HepG2 (cell line): ENCODE measurements around the gene GNG12. TPM values are rescaled to one million over a fixed set of nuclear protein-coding genes. Genes with fewer than 3 reads are reported as not detected.

Source experiments
- ATAC-seq: fragments of 200-7000 bp; cut with Tn5 transposase; 3 replicates; pipeline ENCODE4 v1.9.1; 2020; ENCODE audit warnings: mild to moderate bottlenecking, moderate library complexity
- BruUV-seq: library from RNA; stranded (reverse); fragments of 400-500 nt; replicated peaks from 2 replicates; lab custom pipeline; 2021; lab: Mats Ljungman, UMichigan
- CTCF ChIA-PET: fragments of 300-600 bp; formaldehyde crosslinking; extraction: SDS; loops from one replicate; lab custom pipeline; 2021; ENCODE audit warnings: low total read pairs, inconsistent platforms, low intra/inter-chr PET ratio; lab: Yijun Ruan, JAX
- POLR2A ChIA-PET: fragments of 350-600 bp; sonication (Branson Sonifier 250); formaldehyde crosslinking; loops from one replicate; lab custom pipeline; 2020; ENCODE audit warnings: antibody characterized with exemption, inconsistent platforms; lab: Yijun Ruan, JAX
- DNase-seq: peaks from one replicate; pipeline ENCODE4 v3.0.0-alpha.2; 2015; ENCODE audit warnings: low spot score
- FAIRE-seq: peaks from 3 replicates; lab custom pipeline; 2011; peaks lifted over from hg19 to GRCh38; lab: Jason Lieb, UNC
- H2AFZ ChIP-seq: one replicate; pipeline ENCODE4 v1.6.1; 2011; ENCODE audit warnings: low read length, inconsistent platforms
- H3K27ac ChIP-seq: fragments of 300-600 bp; 3 replicates; pipeline ENCODE4 v1.8.0; 2011; ENCODE audit warnings: mixed run types, mild to moderate bottlenecking, mixed read lengths, low read length, inconsistent platforms; ENCODE audit not compliant: insufficient read depth; ENCODE audit errors: extremely low read length
- H3K27me3 ChIP-seq, 2 experiments: fragments of 200-600 bp in 1 of 2; 2 replicates in 1 of 2; 3 replicates in 1 of 2; pipeline versions ENCODE4 v1.6.0 to v1.8.0; 2011; ENCODE audit warnings: low read length in 2 of 2, mild to moderate bottlenecking in 2 of 2, moderate library complexity in 2 of 2, inconsistent platforms in 1 of 2; ENCODE audit not compliant: insufficient read depth in 2 of 2, control insufficient read depth in 1 of 2
- H3K36me3 ChIP-seq, 2 experiments: fragments of 200-600 bp in 1 of 2; replicated peaks in 1 of 2; 2 replicates in 1 of 2; 3 replicates in 1 of 2; pipeline versions ENCODE4 v1.5.1 to v1.8.0; 2011; ENCODE audit warnings: low read length in 2 of 2, inconsistent platforms in 1 of 2; ENCODE audit not compliant: insufficient read depth in 2 of 2, control insufficient read depth in 1 of 2
- H3K4me1 ChIP-seq: 2 replicates; pipeline ENCODE4 v1.5.1; 2012; ENCODE audit warnings: low read length, inconsistent platforms; ENCODE audit not compliant: insufficient read depth
- H3K4me2 ChIP-seq: 2 replicates; pipeline ENCODE4 v1.6.0; 2011; ENCODE audit warnings: low read depth, low read length, inconsistent platforms
- H3K4me3 ChIP-seq, 3 experiments: fragments of 200-600 bp in 1 of 3; sonication (generic), shearing (Covaris generic) in 1 of 3; replicated peaks in 1 of 3; 2 replicates each; pipeline ENCODE4 v1.5.1; 2011 to 2016; ENCODE audit warnings: low read length in 3 of 3, inconsistent platforms in 2 of 3, low read depth in 2 of 3, mild to moderate bottlenecking in 2 of 3, control low read depth in 1 of 3, mixed read lengths in 1 of 3; ENCODE audit not compliant: insufficient read depth in 1 of 3
- H3K79me2 ChIP-seq: one replicate; pipeline ENCODE4 v1.6.1; 2011; ENCODE audit warnings: low read length, inconsistent platforms; ENCODE audit not compliant: insufficient read depth
- H3K9ac ChIP-seq: 2 replicates; pipeline ENCODE4 v1.6.0; 2011; ENCODE audit warnings: mild to moderate bottlenecking, low read depth, low read length, inconsistent platforms; ENCODE audit not compliant: insufficient read depth
- H3K9me3 ChIP-seq: 2 replicates; pipeline ENCODE4 v1.5.1; 2012; ENCODE audit warnings: mild to moderate bottlenecking, low read length
- H4K20me1 ChIP-seq: 2 replicates; pipeline ENCODE4 v1.6.0; 2011; ENCODE audit warnings: inconsistent platforms, mild to moderate bottlenecking, low read length, moderate library complexity; ENCODE audit not compliant: insufficient read depth
- ADNP ChIP-seq: sonication (generic); formaldehyde crosslinking; IDR thresholded peaks from 2 replicates; pipeline ENCODE4 v1.4.0; 2020; ENCODE audit warnings: missing genetic modification reagents
- AGO1 ChIP-seq: fragments of 200-400 bp; formaldehyde crosslinking; IDR thresholded peaks from 2 replicates; pipeline ENCODE4 v1.6.1; 2017; ENCODE audit warnings: mild to moderate bottlenecking, low read depth, low read length, moderate library complexity; ENCODE audit not compliant: poor library complexity, severe bottlenecking
- ARNT2 ChIP-seq: sonication (generic); formaldehyde crosslinking; IDR thresholded peaks from 2 replicates; pipeline ENCODE4 v1.8.0; 2022; ENCODE audit warnings: mild to moderate bottlenecking, low read depth, missing genetic modification reagents, moderate library complexity
- ATF1 ChIP-seq: IDR thresholded peaks from 2 replicates; pipeline ENCODE4 v1.6.1; 2016; ENCODE audit warnings: mild to moderate bottlenecking, control low read depth
- DRAP1 ChIP-seq: IDR thresholded peaks from 2 replicates; pipeline ENCODE4 v1.6.1; 2016; ENCODE audit warnings: missing genetic modification reagents, missing compliant biosample characterization
- EZH2 ChIP-seq: conservative IDR thresholded peaks from 2 replicates; pipeline ENCODE4 v1.6.1; 2012; ENCODE audit warnings: mild to moderate bottlenecking, low read depth, low read length, moderate library complexity
- GATAD1 ChIP-seq: IDR thresholded peaks from 2 replicates; pipeline ENCODE4 v1.6.1; 2016; ENCODE audit warnings: missing genetic modification reagents, missing compliant biosample characterization
- HDAC1 ChIP-seq: sonication (generic); formaldehyde crosslinking; IDR thresholded peaks from 2 replicates; pipeline ENCODE4 v1.5.1; 2020; ENCODE audit warnings: mild to moderate bottlenecking, missing genetic modification reagents
- KDM2A ChIP-seq: sonication (generic); formaldehyde crosslinking; IDR thresholded peaks from 2 replicates; pipeline ENCODE4 v1.4.0; 2020; ENCODE audit warnings: low read depth, missing genetic modification reagents, borderline replicate concordance
- MIER3 ChIP-seq: IDR thresholded peaks from 2 replicates; pipeline ENCODE4 v1.6.1; 2016; ENCODE audit warnings: missing compliant biosample characterization, borderline replicate concordance
- POLR2AphosphoS2 ChIP-seq: IDR thresholded peaks from 2 replicates; pipeline ENCODE4 v1.6.1; 2011; ENCODE audit warnings: low read depth, low read length, improper control_type of control experiment
- RBM39 ChIP-seq: fragments of 200-400 bp; formaldehyde crosslinking; IDR thresholded peaks from one replicate; pipeline ENCODE4 v1.6.1; 2018; ENCODE audit warnings: antibody characterized with exemption, mild to moderate bottlenecking, low read depth, low read length; ENCODE audit not compliant: poor library complexity, severe bottlenecking
- SOX5 ChIP-seq: IDR thresholded peaks from 2 replicates; pipeline ENCODE4 v1.6.1; 2016; ENCODE audit warnings: borderline replicate concordance
- TBX2 ChIP-seq: sonication (generic); formaldehyde crosslinking; IDR thresholded peaks from 2 replicates; pipeline ENCODE4 v1.5.0; 2020; ENCODE audit warnings: missing genetic modification reagents, mild to moderate bottlenecking, borderline replicate concordance
- TBX3 ChIP-seq: fragments of 450-650 bp; IDR thresholded peaks from 2 replicates; pipeline ENCODE4 v1.6.1; 2017; ENCODE audit warnings: antibody characterized with exemption, mild to moderate bottlenecking, inconsistent platforms, borderline replicate concordance
- ZBTB21 ChIP-seq: sonication (generic); formaldehyde crosslinking; IDR thresholded peaks from 2 replicates; pipeline ENCODE4 v1.4.0; 2020; ENCODE audit warnings: missing genetic modification reagents
- ZC3H13 ChIP-seq: sonication (generic); formaldehyde crosslinking; IDR thresholded peaks from 2 replicates; pipeline ENCODE4 v1.8.1; 2023; ENCODE audit warnings: mild to moderate bottlenecking, missing genetic modification reagents, moderate library complexity
- ZNF224 ChIP-seq: sonication (generic); formaldehyde crosslinking; IDR thresholded peaks from 2 replicates; pipeline ENCODE4 v1.5.0; 2020; ENCODE audit warnings: mild to moderate bottlenecking, missing genetic modification reagents
- ZNF441 ChIP-seq: sonication (generic); formaldehyde crosslinking; IDR thresholded peaks from 2 replicates; pipeline ENCODE4 v1.7.0; 2021; ENCODE audit warnings: missing genetic modification reagents, borderline replicate concordance
- ZSCAN31 ChIP-seq: sonication (generic); formaldehyde crosslinking; IDR thresholded peaks from 2 replicates; pipeline ENCODE4 v1.5.0; 2020; ENCODE audit warnings: low read depth, mild to moderate bottlenecking, missing genetic modification reagents
- WGBS: methylation state at CpG from one replicate; pipeline ENCODE4 v1.1.6; 2017; ENCODE audit warnings: low lambda C conversion rate; 5-methylcytosine and 5-hydroxymethylcytosine counted together
- in situ Hi-C: cut with HindIII; loops from 2 replicates; pipeline ENCODE4 v1.10.0; 2017; ENCODE audit warnings: low pct_unique_long_range_greater_than_20kb; ENCODE audit not compliant: extremely low pct_ligation_motif_present
- intact Hi-C: fragments of 100-400 bp; cut with micrococcal nuclease; formaldehyde crosslinking; loops from one replicate; pipeline ENCODE4 v1.10.0; 2022; ENCODE audit not compliant: unreplicated experiment
- polyA plus RNA-seq, 8 experiments: library from polyadenylated mRNA; depleted of rRNA in 3 of 8; stranded (reverse) in 7 of 8; unstranded in 1 of 8; fragments of >200 nt; fragmentation: Illumina TruSeq in 4 of 8; extraction: Trizol in 4 of 8; gene quantifications; 2 replicates each; pipeline versions ENCODE4 v1.2.1 to v1.2.3, GENCODE V29; 2011 to 2016; ENCODE audit warnings: low read depth in 4 of 8, missing spikeins in 1 of 8, mixed read lengths in 1 of 8; ENCODE audit not compliant: insufficient read depth in 1 of 8
- total RNA-seq, 5 experiments: library from RNA; depleted of rRNA; stranded (reverse); fragments of >200 nt; fragmentation: Illumina TruSeq; extraction: Trizol; gene quantifications; 2 replicates each; pipeline ENCODE4 v1.2.3, GENCODE V29; 2016; ENCODE audit warnings: low read depth in 1 of 5
- TF ChIP-seq, protein P1 (sequence below): sonication (generic); formaldehyde crosslinking; IDR thresholded peaks from 2 replicates; pipeline ENCODE4 v1.4.0; 2020; ENCODE audit warnings: missing genetic modification reagents

The GNG12 gene
- total and polyA plus RNA-seq, 2 of the 13 experiments (the other 11 are each of a cell fraction or from before 2014, with no cell fraction given) = 0.11 TPM

GRCh38 chr1:67686267-67687197, 146.7 kb downstream of the GNG12 start:
- peak overlapping the region; percentile 98 for H3K9ac ChIP-seq
- no peak overlapping the region for H2AFZ ChIP-seq
- H3K4me3 ChIP-seq = peak overlapping the region; percentile 97 to 99 (median 98)
- TSS peak; percentile 78 for BruUV-seq
- H3K79me2 ChIP-seq = peaks cover 28% of the 10 kb centered on the region
- H3K27me3 ChIP-seq = no peaks in the 10 kb centered on the region; a peak in 1 of 5 replicates
- H4K20me1 ChIP-seq = peaks cover 15% of the 10 kb centered on the region
- intact Hi-C loops (loop anchor here (5.0 kb wide), 1 partner anchor 259 kb away; no protein-coding TSS in a partner anchor), in situ Hi-C loops (loop anchor here (5.0 to 10.0 kb wide), 2 partner anchors 76 to 122 kb away; no protein-coding TSS in a partner anchor)
- 3% methylated on average over 6 of the region's 43 CpGs for WGBS
- POLR2A ChIA-PET = interaction anchor here (1.1 to 4.3 kb wide), 14 partner anchors 10 to 270 kb away, joined by 3 to 114 read pairs (median 20); no protein-coding TSS in a partner anchor
- FAIRE-seq = peak; percentile 86
- CTCF ChIA-PET = no interaction called here
- peak overlapping the region; percentile 96 for H3K4me2 ChIP-seq
- H3K9me3 ChIP-seq = no peaks in the 10 kb centered on the region
- peak; percentile 59 for ATAC-seq
- H3K36me3 ChIP-seq = peaks cover 1 to 14% of the 10 kb centered on the region in 2 experiments; a peak in 2 of 5 replicates
- H3K27ac ChIP-seq = peak overlapping the region; percentile 96
- peaks cover 54% of the 10 kb centered on the region for H3K4me1 ChIP-seq
- peak; percentile 89 for DNase-seq
- TF ChIP-seq MIER3 = peak; percentile 47
- TF ChIP-seq ZC3H13 (CRISPR knock-in tag) = peak; percentile 71; the same call in 1 of the 2 replicates
- no peak for TF ChIP-seq EZH2
- no peak for TF ChIP-seq ADNP (CRISPR knock-in tag)
- peak; percentile 61 for TF ChIP-seq ARNT2
- 0 out of 2 replicates have a peak, but pooled peaks have one; percentile 19 for TF ChIP-seq ZBTB21
- peak; percentile 18; the same call in 1 of the 2 replicates for TF ChIP-seq SOX5 (CRISPR knock-in tag)
- TF ChIP-seq ZNF224 (CRISPR knock-in tag) = no peak
- peak; percentile 89 for TF ChIP-seq AGO1
- TF ChIP-seq ZSCAN31 = peak; percentile 65
- TF ChIP-seq, protein P1, sequence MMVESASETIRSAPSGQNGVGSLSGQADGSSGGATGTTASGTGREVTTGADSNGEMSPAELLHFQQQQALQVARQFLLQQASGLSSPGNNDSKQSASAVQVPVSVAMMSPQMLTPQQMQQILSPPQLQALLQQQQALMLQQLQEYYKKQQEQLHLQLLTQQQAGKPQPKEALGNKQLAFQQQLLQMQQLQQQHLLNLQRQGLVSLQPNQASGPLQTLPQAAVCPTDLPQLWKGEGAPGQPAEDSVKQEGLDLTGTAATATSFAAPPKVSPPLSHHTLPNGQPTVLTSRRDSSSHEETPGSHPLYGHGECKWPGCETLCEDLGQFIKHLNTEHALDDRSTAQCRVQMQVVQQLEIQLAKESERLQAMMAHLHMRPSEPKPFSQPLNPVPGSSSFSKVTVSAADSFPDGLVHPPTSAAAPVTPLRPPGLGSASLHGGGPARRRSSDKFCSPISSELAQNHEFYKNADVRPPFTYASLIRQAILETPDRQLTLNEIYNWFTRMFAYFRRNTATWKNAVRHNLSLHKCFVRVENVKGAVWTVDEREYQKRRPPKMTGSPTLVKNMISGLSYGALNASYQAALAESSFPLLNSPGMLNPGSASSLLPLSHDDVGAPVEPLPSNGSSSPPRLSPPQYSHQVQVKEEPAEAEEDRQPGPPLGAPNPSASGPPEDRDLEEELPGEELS = peak; percentile 30; the same call in 1 of the 2 replicates
- TF ChIP-seq HDAC1 (CRISPR knock-in tag) = peak; percentile 37; the same call in 1 of the 2 replicates
- peak; percentile 28; the same call in 1 of the 2 replicates for TF ChIP-seq GATAD1 (CRISPR knock-in tag)
- TF ChIP-seq RBM39 = peak; percentile 76
- peak; percentile 68 for TF ChIP-seq TBX2 (CRISPR knock-in tag)
- TF ChIP-seq POLR2AphosphoS2 = peak; percentile 78; the same call in 1 of the 2 replicates
- 0 out of 2 replicates have a peak, but pooled peaks have one; percentile 30 for TF ChIP-seq DRAP1 (CRISPR knock-in tag)
- peak; percentile 41; the same call in 1 of the 2 replicates for TF ChIP-seq ZNF441
- no peak for TF ChIP-seq ATF1 (CRISPR knock-in tag)
- TF ChIP-seq TBX3 = peak; percentile 27; the same call in 1 of the 2 replicates
- TF ChIP-seq KDM2A (CRISPR knock-in tag) = peak; percentile 68; the same call in 1 of the 2 replicates
